Ascending aorta (tissue), 2 donors: ENCODE measurements around the gene EEF2. TPM values are rescaled to one million over a fixed set of nuclear protein-coding genes. Genes with fewer than 3 reads are reported as not detected.
A peak's percentile ranks its signal among the peaks of the same experiment; 100 is the strongest.
"Not testable (repeated sequence)": the region's sequence is repeated elsewhere in the genome, so short reads cannot be mapped to it uniquely, and the experiment has no call there.

Experiments
- DNase-seq, 2 donors: peaks; one replicate each; pipeline ENCODE4 v3.0.0-alpha.2; 2019; ENCODE audit warnings: low spot score in 2 of 2
- H3K27ac ChIP-seq, 2 donors: fragments of 200-600 bp; sonication (generic); one replicate each; pipeline ENCODE4 v1.5.1; 2016 to 2017; ENCODE audit warnings: mild to moderate bottlenecking in 1 of 2
- H3K27me3 ChIP-seq: fragments of 200-600 bp; sonication (generic); one replicate; pipeline ENCODE4 v1.5.1; 2017
- H3K36me3 ChIP-seq, 2 donors: fragments of 200-600 bp; sonication (generic); one replicate each; pipeline ENCODE4 v1.5.1; 2016
- H3K4me1 ChIP-seq, 2 donors: fragments of 200-600 bp; sonication (generic); one replicate each; pipeline ENCODE4 v1.5.1; 2016 to 2017; ENCODE audit warnings: mild to moderate bottlenecking in 1 of 2
- H3K4me3 ChIP-seq, 2 donors: fragments of 200-600 bp; sonication (generic); one replicate each; pipeline ENCODE4 v1.5.1; 2016 to 2017; ENCODE audit warnings: mild to moderate bottlenecking in 1 of 2
- H3K9me3 ChIP-seq, 2 donors: fragments of 200-600 bp; sonication (generic); one replicate each; pipeline ENCODE4 v1.5.1; 2016
- CTCF ChIP-seq, 3 experiments: fragments of 200-600 bp in 2 of 3; fragments of 450-650 bp in 1 of 3; sonication (generic) in 2 of 3; IDR thresholded peaks; one replicate each; pipeline ENCODE4 v1.5.1; 2016 to 2019; ENCODE audit warnings: antibody characterized with exemption in 3 of 3, mild to moderate bottlenecking in 1 of 3, moderate library complexity in 1 of 3
- intact Hi-C: fragments of 100-400 bp; cut with DNase I; formaldehyde crosslinking; loops from one replicate; pipeline ENCODE4 v1.15.1; 2023
- total RNA-seq: library from RNA; depleted of rRNA; stranded (reverse); fragments of >200 nt; gene quantifications from one replicate; pipeline ENCODE4 v1.1.0, GENCODE V29; 2016

Gene EEF2
- total RNA-seq, 1 donor from 2014 or later: 1,544 TPM

- intact Hi-C loops: no loop called here
- Histone ChIP-seq H3K36me3 (peaks cover 22 to 23% of the 10 kb centered on the region in 2 donors), H3K27me3 (no peaks in the 10 kb centered on the region), H3K4me3 (no peak overlapping the region), H3K27ac (no peak overlapping the region), H3K9me3 (no peaks in the 10 kb centered on the region), H3K4me1 (peaks cover 5 to 37% of the 10 kb centered on the region in 2 donors)
- no peak for TF ChIP-seq CTCF (IDR thresholded peaks at IDR 0.05)
- DNase-seq: no peak
These were observed 24.9 kb upstream of the EEF2 start for GRCh38 chr19:4009990-4010807.

- intact Hi-C loops: loop anchor here (1.0 to 2.0 kb wide), 5 partner anchors 18 to 245 kb away; partner anchors contain the start of genes DAPK3, EEF2, MRPL54 and ZBTB7A
These were observed 22.7 kb upstream of the EEF2 start for GRCh38 chr19:4007836-4008539.

GRCh38 chr19:4007021-4007835, 22.0 kb upstream of the EEF2 start, which contains the start of gene PIAS4:
TSS of gene PIAS4 (plus strand) at chr19:4007736. CDS start at chr19:4007761, 25 bp downstream.
- Histone ChIP-seq H3K36me3 (no peaks in the 10 kb centered on the region), H3K4me3 (peak within 1 kb of the TSS; percentile 95 to 96), H3K9me3 (no peaks in the 10 kb centered on the region), H3K27me3 (no peaks in the 10 kb centered on the region), H3K4me1 (peaks cover 5 to 29% of the 10 kb centered on the region in 2 donors), H3K27ac (peak within 1 kb of the TSS; percentile 66 to 67)
- intact Hi-C loops: loop anchor here (1.0 to 2.0 kb wide), 5 partner anchors 17 to 244 kb away; partner anchors contain the start of genes DAPK3, EEF2, MRPL54 and ZBTB7A
- TF ChIP-seq CTCF (IDR thresholded peaks at IDR 0.05): peak in 1 of 3 experiments; percentile 19
- peak; percentile 86 to 97 for DNase-seq

More at GRCh38 chr19:4007836-4008539, 22.7 kb upstream of the EEF2 start:
- no peaks in the 10 kb centered on the region for H3K9me3 ChIP-seq
- H3K27me3 ChIP-seq: no peaks in the 10 kb centered on the region
- peaks cover 4% of the 10 kb centered on the region in 2 donors for H3K36me3 ChIP-seq
- H3K4me1 ChIP-seq: peaks cover 5 to 29% of the 10 kb centered on the region in 2 donors
- H3K27ac ChIP-seq: peak overlapping the region; percentile 66 to 67
- no peak for DNase-seq
- TF ChIP-seq CTCF (IDR thresholded peaks at IDR 0.05): no peak
- peak overlapping the region; percentile 95 to 96 for H3K4me3 ChIP-seq

- H3K27ac ChIP-seq, intact Hi-C loops, DNase-seq, H3K4me3 ChIP-seq, H3K36me3 ChIP-seq, H3K27me3 ChIP-seq, H3K9me3 ChIP-seq: not testable (repeated sequence)
- H3K4me1 ChIP-seq: peaks cover 5 to 22% of the 10 kb centered on the region in 2 donors
These were observed 20.2 kb upstream of the EEF2 start for GRCh38 chr19:4005436-4005835.

DNA sequence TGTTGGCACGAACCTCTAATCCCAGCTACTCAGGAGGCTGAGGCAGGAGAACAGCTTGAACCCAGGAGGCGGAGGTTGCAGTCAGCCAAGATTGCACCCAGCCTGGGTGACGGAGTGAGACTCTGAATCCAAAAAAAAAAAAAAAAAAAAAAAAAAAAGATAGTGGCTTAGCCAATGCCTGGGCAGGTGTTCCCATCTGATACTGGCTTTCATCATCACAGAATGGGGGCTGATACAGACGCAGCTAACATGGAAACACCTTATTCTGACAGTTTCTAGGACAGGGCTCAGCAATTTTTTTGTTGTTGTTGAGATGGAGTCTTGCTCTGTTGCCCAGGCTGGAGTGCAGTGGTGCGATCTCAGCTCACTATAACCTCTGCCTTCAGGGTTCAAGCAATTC, 15.5 kb upstream of the EEF2 start:
- H3K9me3 ChIP-seq, H3K36me3 ChIP-seq, intact Hi-C loops, H3K27me3 ChIP-seq, DNase-seq, H3K4me3 ChIP-seq, H3K4me1 ChIP-seq, H3K27ac ChIP-seq: not testable (repeated sequence)

DNA sequence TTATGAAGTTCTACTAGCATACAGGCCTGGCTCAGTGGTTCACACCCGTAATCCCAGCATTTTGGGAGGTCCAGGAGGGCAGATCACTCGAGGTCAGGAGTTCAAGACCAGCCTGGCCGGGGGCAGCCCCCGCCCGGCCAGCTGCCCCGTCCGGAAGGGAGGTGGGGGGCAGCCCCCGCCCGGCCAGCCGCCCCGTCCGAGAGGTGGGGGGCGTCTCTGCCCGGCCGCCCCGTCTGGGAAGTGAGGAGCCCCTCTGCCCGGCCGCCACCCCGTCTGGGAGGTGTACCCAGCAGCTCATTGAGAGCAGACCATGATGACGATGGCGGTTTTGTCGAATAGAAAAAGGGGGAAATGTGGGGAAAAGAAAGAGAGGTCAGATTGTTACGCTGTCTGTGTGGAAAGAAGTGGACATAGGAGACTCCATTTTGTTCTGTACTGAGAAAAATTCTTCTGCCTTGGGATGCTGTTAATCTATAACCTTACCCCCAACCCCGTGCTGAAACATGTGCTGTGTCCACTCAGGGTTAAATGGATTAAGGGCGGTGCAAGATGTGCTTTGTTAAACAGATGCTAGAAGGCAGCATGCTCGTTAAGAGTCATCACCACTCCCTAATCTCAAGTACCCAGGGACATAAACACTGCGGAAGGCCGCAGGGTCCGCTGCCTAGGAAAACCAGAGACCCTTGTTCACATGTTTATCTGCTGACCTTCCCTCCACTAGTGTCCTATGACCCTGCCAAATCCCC, 13.6 kb upstream of the EEF2 start:
- DNase-seq, H3K36me3 ChIP-seq, H3K27ac ChIP-seq, H3K27me3 ChIP-seq, intact Hi-C loops, H3K4me3 ChIP-seq, H3K4me1 ChIP-seq, H3K9me3 ChIP-seq: not testable (repeated sequence)
